D341Med (cell line): ENCODE data around the gene TUBA4A.

ENCODE experiments used
- DNase-seq: peaks from one replicate; pipeline ENCODE4 v3.0.0; 2012; ENCODE audit warnings: low spot score

TUBA4A gene

DNA sequence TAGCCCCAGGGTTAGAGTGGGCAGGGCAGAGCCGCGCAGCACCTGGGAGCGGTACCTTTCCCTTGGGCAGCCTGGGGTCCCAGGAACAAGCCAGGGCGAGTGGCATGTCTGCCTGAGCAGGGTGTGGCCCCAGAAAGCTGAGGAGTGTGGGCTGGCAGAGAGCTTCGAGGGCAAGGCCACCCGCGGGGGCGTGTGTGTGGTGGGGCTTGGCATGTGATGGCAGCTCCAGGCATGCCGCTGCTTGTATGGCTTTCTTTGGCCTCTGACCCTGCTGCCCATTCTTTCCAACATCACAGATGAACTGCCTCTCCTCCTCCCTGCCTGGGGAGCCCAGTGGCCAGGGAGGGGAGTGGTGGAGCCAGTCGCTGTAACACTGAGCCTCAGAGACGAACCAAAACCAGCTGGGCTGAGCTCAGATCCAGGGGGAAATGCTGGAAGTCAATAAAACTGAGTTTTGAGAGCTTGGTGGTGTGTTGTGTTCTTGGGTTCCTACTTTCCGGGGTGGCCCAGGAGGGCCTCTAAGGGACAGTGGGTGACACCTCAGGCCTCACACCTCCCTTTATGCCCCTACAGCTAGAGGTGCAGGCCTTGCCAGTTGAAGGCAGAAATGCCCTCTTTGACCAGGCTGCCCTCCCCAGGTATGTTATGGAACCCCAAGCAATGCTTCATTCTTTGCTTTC is 32.9 kb upstream of the TUBA4A start:
- no peak for DNase-seq

DNA sequence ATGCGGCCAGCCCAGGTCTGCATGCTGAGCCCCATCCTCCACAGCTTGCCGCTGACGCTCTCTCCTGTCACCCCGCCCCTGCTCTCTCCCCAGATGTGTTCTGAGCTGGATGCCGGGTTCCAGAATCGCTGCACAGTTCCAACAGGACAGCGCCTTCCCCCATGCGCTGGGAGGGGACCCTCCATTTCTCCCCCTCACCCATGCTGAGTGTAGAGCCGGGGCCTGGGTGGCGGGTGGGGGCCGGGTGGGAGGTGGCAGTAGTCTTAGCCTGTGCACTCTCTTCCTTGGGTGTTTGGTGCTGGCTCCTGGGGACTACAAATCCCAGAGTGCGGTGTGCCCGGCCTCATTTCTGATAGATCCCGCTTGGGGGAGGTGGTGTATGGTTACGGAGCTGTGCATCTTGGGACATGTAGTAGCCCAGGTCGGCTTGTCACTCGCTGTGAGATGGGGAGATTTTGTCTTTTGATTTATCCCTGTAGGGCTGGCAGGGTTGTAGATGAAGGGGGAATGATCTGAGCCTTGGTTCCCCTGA is 32.2 kb upstream of the TUBA4A start:
- no peak for DNase-seq

DNA sequence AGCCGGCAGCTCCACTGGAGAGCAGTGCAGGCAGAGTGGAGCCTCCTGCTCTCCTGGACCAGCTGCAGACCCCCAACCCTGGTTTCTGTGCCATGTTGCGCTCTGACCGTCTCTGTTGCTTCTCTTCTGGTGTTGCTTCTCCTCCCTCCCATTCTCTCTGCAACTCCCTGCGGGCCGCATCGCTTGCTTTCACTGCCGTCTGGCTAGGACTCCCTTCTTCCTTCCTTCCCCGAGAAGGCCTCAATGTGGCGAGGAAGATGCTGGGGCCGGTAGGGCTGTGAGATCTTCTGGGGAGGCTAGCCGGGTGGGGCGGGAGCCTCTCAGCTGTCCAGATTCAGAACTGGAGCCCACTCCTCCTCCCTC is 31.6 kb upstream of the TUBA4A start:
- DNase-seq, result no peak

DNA sequence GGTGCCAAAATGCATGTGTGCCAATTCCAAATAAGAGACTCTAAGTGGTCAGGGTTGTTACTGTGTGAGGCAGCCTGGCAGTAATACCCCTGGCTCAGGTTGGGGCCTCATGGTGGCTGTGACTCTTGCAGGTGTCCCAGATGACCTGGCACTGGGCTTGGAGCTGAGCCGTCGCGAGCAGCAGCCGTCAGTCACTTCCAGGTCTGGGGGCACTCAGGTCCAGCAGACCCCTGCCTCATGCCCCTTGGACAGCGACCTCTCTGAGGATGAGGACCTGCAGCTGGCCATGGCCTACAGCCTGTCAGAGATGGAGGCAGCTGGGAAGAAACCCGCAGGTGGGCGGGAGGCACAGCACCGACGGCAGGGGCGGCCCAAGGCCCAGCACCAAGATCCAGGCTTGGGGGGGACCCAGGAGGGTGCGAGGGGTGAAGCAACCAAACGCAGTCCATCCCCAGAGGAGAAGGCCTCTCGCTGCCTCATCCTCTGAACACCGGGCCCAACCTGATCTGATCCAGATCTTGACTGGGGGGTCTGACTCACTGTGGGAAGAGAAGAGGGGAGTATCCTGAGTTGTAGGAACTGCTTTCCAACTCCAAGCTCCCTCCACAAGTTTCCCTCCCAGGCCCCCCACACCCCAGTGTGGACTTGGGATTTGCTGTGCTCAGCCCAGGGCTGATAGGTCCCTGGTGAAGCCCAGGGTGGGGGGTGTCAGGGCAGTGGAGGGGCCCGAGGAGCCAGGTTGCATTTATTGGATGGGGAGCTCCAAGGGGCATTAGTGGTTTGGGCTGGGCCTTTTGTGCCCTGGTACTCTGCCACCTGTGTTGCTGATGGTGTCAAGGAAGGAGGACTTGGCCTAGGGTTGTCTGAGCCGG is 31.0 kb upstream of the TUBA4A start:
- no peak for DNase-seq

GRCh38 chr2:219282943-219283581 is 29.3 kb upstream of the TUBA4A start:
- DNase-seq, result no peak

DNA sequence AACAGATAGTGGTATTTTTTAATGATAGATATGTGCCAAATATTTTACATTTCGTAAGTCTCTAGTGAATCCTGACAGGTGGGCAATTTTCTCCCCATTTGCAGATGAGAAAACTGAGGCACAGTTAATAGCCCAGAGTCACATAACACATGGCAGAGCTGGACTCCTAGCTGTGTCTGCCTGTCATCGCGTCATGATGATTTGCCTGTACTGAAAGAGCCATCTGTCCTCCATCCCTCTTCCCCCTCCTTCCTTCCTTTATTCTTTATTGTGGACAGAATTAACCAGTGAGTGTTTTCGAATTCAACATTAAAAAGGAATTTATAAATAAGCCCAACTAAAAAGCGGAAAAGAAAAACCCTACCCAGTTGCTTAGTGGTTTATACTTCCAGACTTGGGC is 28.7 kb upstream of the TUBA4A start:
- no peak for DNase-seq

DNA sequence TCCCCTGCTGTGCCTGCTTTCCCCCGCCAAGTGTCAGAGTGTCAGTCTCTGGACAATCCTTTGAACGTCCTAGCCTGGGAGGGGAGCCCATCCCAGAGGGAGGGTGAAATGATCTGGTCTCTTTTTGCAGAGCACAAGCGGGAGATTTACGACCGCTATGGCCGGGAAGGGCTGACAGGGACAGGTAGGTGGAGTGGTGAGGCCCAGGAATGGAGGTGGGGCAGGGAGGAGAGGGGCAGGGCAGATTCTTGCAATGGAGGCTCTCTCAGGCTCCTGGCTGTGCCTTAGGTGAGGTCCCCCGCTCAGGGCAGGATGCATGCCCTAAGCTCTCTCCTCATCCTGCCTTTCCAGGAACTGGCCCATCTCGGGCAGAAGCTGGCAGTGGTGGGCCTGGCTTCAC is 27.9 kb upstream of the TUBA4A start:
- no peak for DNase-seq

GRCh38 chr2:219280651-219281050 is 26.9 kb upstream of the TUBA4A start:
- peak; percentile 7 for DNase-seq

GRCh38 chr2:219279916-219280516 is 26.3 kb upstream of the TUBA4A start:
- DNase-seq, result peak; percentile 37

GRCh38 chr2:219279151-219279915 is 25.6 kb upstream of the TUBA4A start, which contains the start of gene DNAJB2:
Gene DNAJB2 (plus strand): TSS chr2:219279366. CDS start chr2:219279834, 468 bp downstream.
- peak; percentile 98 for DNase-seq

DNA sequence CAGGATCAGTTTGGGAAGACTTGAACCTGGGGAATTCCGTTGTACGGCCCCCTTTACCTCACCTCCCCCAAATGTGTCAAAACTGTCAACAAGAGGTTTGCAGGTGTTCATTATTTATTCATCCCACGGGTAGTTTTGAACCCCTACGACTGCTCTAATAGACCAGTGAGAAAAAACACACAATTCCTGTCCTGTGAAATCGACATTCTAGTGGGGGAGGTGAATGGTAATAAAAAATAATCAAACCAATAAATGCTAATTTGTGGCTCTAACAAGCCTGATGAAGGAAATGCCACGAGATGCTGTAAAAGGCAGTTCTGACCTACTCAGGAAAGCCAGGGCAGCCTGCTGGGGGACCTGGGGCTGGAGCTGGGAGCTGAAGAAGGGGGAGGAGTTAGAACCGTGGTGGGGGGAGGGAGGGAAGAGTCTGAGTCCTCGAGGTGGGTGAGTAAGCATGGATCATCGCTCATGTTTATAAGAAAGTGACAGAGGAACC is 25.0 kb upstream of the TUBA4A start:
- no peak for DNase-seq

DNA sequence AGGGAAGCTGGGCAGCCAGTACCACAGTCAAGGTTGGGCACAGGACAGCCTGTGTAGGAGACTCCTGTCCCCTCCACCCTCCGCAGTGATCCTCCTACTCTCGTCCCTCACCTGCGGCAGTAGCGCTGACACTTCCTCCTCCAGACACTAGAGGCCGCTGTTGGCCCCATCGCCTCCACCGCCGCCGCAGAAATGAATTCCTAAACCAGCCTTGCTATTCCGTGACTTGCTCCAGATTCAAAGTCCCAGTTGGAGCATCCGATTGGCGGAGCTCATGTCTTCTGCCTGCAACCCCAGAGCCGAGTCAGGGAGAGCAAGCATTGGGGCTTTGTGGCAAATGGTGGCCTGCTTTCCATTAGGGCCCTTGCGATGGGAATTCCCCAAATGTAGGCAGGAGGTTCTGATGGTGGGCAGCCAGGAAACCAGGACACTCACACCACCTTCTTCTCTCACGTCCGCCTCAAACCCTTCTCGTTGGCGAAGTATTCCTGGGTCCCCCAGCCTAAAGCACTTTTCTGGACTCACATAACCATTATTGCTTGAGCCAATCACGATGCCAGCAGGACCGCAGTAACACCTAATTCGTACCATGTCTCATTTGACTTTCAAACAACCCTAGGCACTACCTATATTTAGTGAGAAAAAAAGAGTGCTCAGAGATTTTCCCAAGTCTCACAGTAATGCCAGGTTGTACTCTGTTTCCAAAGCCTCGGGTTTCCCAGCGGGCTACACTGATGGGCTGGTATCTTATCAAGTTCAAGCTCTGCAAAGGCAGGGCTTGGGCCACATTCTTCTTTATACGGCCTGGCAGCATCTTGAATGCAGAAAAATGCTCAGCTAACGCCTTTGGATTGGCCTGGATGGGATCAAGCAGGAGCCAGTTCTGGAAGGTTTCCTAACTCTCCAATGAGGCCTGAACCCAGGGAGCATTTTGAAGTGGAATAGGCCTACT is 24.3 kb upstream of the TUBA4A start:
- DNase-seq, result peak; percentile 83

GRCh38 chr2:219274361-219274921 is 20.7 kb upstream of the TUBA4A start:
- DNase-seq, result no peak

GRCh38 chr2:219273937-219274336 is 20.2 kb upstream of the TUBA4A start:
- DNase-seq, result no peak

DNA sequence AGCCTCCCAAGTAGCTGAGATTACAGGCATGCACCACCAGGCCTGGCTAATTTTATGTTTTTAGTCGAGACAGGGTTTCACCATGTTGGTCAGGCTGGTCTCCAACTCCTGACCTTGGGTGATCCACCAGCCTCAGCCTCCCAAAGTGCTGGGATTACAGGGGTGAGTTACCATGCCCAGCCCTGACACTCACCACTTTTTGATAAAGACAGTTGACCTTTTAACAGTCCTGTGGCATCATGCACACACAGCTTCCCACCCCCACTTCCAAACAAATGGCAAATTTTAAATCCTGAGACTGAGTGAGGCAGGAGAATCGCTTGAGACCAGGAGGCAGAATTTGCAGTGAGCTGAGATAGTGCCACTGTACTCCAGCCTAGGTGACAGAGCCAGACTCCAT is 19.3 kb upstream of the TUBA4A start:
- no peak for DNase-seq

DNA sequence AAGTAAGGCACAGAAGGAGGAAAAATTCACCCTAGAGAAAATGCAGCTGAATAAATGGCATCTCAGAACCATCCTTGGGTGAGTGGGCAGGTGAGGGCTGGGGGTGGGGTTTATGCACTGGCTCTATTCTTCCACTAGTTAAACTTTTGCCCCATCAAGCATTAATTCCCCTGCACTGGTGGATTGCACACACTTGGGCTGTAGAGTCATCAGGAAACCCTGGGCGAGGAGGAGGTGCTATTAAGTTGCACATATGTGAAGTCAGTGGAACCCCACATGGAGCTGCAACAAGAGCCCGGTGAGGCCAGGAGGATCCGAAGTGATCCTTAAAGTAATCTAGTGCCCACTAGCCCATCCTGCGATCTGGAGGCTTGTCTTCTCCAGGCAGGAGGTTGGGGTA is 18.6 kb upstream of the TUBA4A start:
- DNase-seq, result no peak

DNA sequence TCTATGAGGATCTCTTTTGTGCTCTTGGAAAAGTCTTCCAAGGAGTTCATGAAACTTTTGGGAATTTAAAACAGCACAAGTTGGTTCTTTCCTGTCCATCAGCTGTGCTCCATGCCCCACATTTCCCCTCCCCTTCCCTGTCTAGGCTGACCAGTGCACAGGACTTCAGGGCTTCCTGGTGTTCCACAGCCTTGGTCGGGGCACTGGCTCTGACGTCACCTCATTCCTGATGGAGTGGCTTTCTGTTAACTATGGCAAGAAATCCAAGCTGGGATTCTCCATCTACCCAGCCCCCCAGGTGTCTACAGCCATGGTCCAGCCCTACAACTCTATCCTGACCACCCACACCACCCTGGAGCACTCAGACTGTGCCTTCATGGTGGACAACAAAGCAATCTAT is 17.3 kb upstream of the TUBA4A start:
- DNase-seq, result no peak

- no peak for DNase-seq
Measured at GRCh38 chr2:219270055-219270372, 16.3 kb upstream of the TUBA4A start.

DNA sequence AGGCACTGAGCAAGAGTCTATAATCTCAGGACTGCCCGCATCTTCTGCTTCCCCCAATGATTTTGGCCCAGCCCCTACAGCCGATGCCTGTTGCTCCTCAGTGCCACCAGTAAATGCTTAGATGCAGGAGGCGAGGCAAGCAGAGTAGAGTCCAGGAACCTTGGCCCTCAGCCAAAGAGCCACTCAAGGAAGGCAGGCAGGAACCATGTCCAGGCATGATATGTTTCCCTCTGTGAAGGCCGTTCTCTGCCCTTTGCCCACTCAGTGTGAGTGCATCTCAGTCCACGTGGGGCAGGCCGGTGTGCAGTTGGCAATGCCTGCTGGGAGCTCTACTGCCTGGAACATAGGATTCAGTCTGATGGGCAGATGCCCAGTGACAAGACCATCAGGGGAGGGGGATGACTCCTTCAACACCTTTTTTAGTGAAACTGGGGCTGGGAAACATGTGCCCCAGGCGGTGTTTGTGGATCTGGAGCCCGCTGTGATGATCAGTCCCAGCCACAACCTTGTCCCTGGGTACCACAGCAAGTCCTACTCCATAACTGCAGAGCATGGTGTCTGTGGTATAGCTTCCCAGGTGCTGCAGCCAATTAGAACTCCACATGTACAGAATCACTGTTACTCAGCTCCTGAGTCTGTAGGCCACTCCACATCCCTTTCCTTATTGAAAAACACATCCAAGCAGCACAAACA is 15.8 kb upstream of the TUBA4A start:
- no peak for DNase-seq
